ENCODE data around the gene CBLN1.

- TF ChIP-seq POLR2A (IDR thresholded peaks at IDR 0.05) (no peak), CTCF (IDR thresholded peaks at IDR 0.05) (no peak)
These were observed 30.2 kb upstream of the CBLN1 start for GRCh38 chr16:49311823-49312222.
